Measurements from ENCODE around the gene RRAD.
A peak's percentile ranks its signal among the peaks of the same experiment; 100 is the strongest.

The RRAD gene

DNA sequence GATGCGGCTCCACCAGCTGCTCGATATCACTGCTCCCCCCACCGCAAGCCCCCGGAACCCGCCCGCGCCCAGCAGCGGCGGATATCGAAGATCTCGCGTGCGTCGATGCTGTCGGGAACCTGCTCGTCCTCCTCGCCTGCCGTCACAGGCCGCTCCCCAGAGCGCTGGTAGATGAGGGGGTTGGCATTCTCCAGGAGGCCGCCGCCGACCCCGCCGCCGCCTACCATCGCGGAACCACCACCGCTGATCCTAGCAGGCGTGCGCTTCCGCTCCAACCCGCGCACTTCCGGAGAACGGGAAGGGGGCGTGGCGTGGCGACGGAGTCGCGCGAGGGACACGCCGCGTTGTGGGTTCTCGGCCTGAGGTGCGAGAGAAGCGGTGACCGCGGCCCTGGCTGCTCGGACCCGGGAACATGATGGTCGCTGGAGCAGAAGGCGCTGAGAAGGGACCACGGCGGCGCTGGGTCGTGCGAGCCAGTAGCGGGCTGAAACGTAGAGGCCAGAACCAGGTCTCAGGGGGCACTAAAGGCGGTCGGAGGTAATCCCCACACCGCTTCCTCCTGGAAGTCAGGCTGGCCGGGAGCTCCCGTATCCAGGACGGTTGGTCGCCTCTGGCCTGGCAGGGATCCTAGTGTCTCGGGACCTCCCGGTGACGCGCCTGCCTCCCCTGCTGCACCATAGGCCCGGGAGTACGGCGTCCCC lies 9.0 kb upstream of the RRAD start, which contains the start of gene CIAO2B:
Gene CIAO2B (minus strand): TSS at position 265 of the 701 bp plus-strand sequence. CDS start 38 bp downstream, at position 227.
- TF ChIP-seq, protein P1, sequence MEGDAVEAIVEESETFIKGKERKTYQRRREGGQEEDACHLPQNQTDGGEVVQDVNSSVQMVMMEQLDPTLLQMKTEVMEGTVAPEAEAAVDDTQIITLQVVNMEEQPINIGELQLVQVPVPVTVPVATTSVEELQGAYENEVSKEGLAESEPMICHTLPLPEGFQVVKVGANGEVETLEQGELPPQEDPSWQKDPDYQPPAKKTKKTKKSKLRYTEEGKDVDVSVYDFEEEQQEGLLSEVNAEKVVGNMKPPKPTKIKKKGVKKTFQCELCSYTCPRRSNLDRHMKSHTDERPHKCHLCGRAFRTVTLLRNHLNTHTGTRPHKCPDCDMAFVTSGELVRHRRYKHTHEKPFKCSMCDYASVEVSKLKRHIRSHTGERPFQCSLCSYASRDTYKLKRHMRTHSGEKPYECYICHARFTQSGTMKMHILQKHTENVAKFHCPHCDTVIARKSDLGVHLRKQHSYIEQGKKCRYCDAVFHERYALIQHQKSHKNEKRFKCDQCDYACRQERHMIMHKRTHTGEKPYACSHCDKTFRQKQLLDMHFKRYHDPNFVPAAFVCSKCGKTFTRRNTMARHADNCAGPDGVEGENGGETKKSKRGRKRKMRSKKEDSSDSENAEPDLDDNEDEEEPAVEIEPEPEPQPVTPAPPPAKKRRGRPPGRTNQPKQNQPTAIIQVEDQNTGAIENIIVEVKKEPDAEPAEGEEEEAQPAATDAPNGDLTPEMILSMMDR (IDR thresholded peaks at IDR 0.05; ENCODE audit: insufficient read depth, low read length, poor library complexity, severe bottlenecking), result no peak
- no peaks in the 10 kb centered on the region for H3K27me3 ChIP-seq (replicated peaks; ENCODE audit: control insufficient read depth, insufficient read depth, low read length)
- peak within 1 kb of the TSS; percentile 97 for H3K4me3 ChIP-seq (replicated peaks; ENCODE audit: low read depth, low read length)
- H3K36me3 ChIP-seq (ENCODE audit: control insufficient read depth, insufficient read depth, low read length), result peaks cover 16% of the 10 kb centered on the region
- DNase-seq (ENCODE audit: extremely low read depth, insufficient read length), result peak; percentile 92

DNA sequence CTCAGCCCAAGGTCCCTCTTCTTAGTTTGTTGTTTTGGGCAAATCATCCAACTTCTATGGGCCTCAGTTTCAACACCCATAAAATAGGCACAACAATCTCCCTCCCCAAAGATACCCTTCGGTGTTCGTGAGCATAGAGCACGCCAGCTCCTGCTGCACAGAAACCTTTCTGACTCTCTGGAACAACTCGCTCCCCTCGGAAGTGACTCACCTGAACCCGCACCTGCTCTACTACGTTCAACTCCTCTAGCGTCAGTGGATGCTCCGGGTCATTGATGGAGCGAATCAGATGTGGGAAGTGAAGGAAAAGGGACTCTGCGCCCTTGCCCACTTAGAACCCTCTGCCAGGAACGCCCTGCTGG lies 8.4 kb upstream of the RRAD start:
- no peak for DNase-seq (ENCODE audit: extremely low read depth, insufficient read length)
- Histone ChIP-seq H3K4me3 (replicated peaks; ENCODE audit: low read depth, low read length) (peak overlapping the region; percentile 97), H3K36me3 (ENCODE audit: control insufficient read depth, insufficient read depth, low read length) (peaks cover 12% of the 10 kb centered on the region), H3K27me3 (replicated peaks; ENCODE audit: control insufficient read depth, insufficient read depth, low read length) (no peaks in the 10 kb centered on the region)
- TF ChIP-seq, protein P1 (IDR thresholded peaks at IDR 0.05; ENCODE audit: insufficient read depth, low read length, poor library complexity, severe bottlenecking), result no peak

DNA sequence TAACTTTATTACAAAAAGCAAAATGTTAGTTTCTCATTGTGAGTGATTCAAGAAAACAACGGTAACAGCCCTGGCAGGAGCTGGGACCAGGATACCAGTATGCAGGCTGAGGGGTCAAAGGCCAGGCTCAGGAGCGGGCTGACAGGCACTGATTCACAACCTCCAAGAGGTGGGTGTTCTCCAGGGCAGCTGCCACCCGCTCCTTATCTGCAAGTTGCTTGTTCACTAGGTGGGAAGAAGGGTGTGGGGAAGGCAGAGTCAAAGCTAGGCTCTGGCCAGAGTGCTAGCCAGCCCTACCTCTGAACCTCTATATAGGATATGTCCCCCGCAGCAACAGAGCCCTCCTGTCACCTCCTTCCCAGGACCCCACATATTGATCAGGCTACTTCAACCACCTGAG lies 6.7 kb upstream of the RRAD start:
- no peak for DNase-seq (ENCODE audit: extremely low read depth, insufficient read length)
- TF ChIP-seq, protein P1 (IDR thresholded peaks at IDR 0.05; ENCODE audit: insufficient read depth, low read length, poor library complexity, severe bottlenecking), result no peak
- no peak overlapping the region for H3K4me3 ChIP-seq (replicated peaks; ENCODE audit: low read depth, low read length)
- no peaks in the 10 kb centered on the region for H3K27me3 ChIP-seq (replicated peaks; ENCODE audit: control insufficient read depth, insufficient read depth, low read length)
- H3K36me3 ChIP-seq (ENCODE audit: control insufficient read depth, insufficient read depth, low read length), result peaks cover 9% of the 10 kb centered on the region

DNA sequence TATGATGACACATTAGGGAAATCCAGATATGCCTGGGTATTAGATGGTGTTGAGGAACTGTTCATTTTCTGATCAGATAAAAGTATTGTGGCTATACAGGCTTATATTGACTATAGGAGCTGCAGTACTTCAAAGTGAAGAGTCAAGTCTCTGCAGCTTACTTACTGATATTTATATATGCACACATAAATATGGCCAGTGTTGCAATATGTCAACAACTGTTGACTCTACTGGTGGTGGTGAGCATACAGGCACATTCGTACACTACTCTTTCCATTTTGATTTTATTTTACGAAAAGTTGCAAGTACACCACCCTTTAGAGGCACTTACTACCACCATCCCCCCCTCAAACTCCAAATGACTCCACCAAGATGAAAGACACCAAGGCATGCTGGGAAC lies 6.3 kb upstream of the RRAD start:
- TF ChIP-seq, protein P1 (IDR thresholded peaks at IDR 0.05; ENCODE audit: insufficient read depth, low read length, poor library complexity, severe bottlenecking), result no peak
- Histone ChIP-seq H3K27me3 (replicated peaks; ENCODE audit: control insufficient read depth, insufficient read depth, low read length) (no peaks in the 10 kb centered on the region), H3K4me3 (replicated peaks; ENCODE audit: low read depth, low read length) (no peak overlapping the region), H3K36me3 (ENCODE audit: control insufficient read depth, insufficient read depth, low read length) (peaks cover 9% of the 10 kb centered on the region)
- DNase-seq (ENCODE audit: extremely low read depth, insufficient read length), result no peak

DNA sequence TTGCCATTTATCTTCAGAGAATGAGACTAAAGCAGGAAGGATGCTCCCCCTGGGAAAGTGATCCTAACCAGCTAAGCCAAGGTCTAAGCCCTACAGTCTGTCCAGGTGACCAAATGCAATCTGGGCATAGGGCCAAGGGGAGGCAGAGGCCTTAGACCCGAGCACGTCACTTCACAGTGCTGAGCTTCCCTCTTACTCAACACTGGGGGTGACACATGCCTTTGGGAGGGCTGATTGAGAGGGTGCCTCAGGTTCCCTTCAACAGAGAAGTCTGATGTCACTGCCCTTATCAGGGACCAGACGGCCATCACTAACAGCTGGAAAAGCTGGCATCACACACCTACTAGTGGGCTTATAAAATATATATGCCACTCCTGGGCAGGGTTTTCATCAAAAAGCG lies 4.9 kb upstream of the RRAD start:
- H3K36me3 ChIP-seq (ENCODE audit: control insufficient read depth, insufficient read depth, low read length), result peaks cover 9% of the 10 kb centered on the region
- TF ChIP-seq, protein P1 (IDR thresholded peaks at IDR 0.05; ENCODE audit: insufficient read depth, low read length, poor library complexity, severe bottlenecking), result no peak
- no peaks in the 10 kb centered on the region; the same call in 1 of the 2 replicates for H3K27me3 ChIP-seq (replicated peaks; ENCODE audit: control insufficient read depth, insufficient read depth, low read length)
- no peak for DNase-seq (ENCODE audit: extremely low read depth, insufficient read length)
- H3K4me3 ChIP-seq (replicated peaks; ENCODE audit: low read depth, low read length), result no peak overlapping the region

Measured in GM06990 (cell line).